ENCODE results near the gene POU5F1. TPM values are rescaled to one million over a fixed set of nuclear protein-coding genes. Genes with fewer than 3 reads are reported as not detected.
A peak's percentile ranks its signal among the peaks of the same experiment; 100 is the strongest.
"Not testable (repeated sequence)": the region's sequence is repeated elsewhere in the genome, so short reads cannot be mapped to it uniquely, and the experiment has no call there.

The POU5F1 gene
- total RNA-seq: under 1 TPM; 0.22 to 0.34 TPM

- Mint-ChIP-seq H3K9me3 (no peaks in the 10 kb centered on the region), H3K27ac (no peak within 1 kb of the TSS), H3K4me3 (no peak within 1 kb of the TSS), H3K36me3 (no peaks in the 10 kb centered on the region), H3K4me1 (no peaks in the 10 kb centered on the region), H3K27me3 (no peaks in the 10 kb centered on the region)
- POLR2A ChIA-PET: no interaction called here
- ATAC-seq (ENCODE audit: low read depth) (no peak), DNase-seq (no peak)
These were observed at the start of gene POU5F1 for GRCh38 chr6:31170600-31170881. TSS of gene POU5F1 (minus strand) at chr6:31170682. CDS start at chr6:31170620, 62 bp downstream.

GRCh38 chr6:31216208-31216898 lies 45.9 kb upstream of the POU5F1 start:
- Mint-ChIP-seq H3K27me3 (peaks cover 5% of the 10 kb centered on the region), H3K9me3 (peaks cover 9% of the 10 kb centered on the region), H3K27ac (no peak overlapping the region), H3K4me1 (no peaks in the 10 kb centered on the region), H3K4me3 (no peak overlapping the region), H3K36me3 (peaks cover 6% of the 10 kb centered on the region)
- ATAC-seq (ENCODE audit: low read depth) (no peak), DNase-seq (no peak)
- POLR2A ChIA-PET: no interaction called here

- H3K27ac Mint-ChIP-seq; ATAC-seq (ENCODE audit: low read depth); H3K4me1 Mint-ChIP-seq; H3K4me3 Mint-ChIP-seq; H3K9me3 Mint-ChIP-seq; H3K27me3 Mint-ChIP-seq; DNase-seq; H3K36me3 Mint-ChIP-seq; POLR2A ChIA-PET: not testable (repeated sequence)
These were observed 44.7 kb upstream of the POU5F1 start for GRCh38 chr6:31215216-31215615.

GRCh38 chr6:31214516-31214915 lies 44.0 kb upstream of the POU5F1 start:
- no peaks in the 10 kb centered on the region for H3K4me1 Mint-ChIP-seq
- H3K9me3 Mint-ChIP-seq: peaks cover 9% of the 10 kb centered on the region
- POLR2A ChIA-PET: no interaction called here
- no peak for DNase-seq
- peaks cover 6% of the 10 kb centered on the region for H3K36me3 Mint-ChIP-seq
- peaks cover 3% of the 10 kb centered on the region for H3K27me3 Mint-ChIP-seq
- H3K27ac Mint-ChIP-seq: no peak overlapping the region
- no peak for ATAC-seq (ENCODE audit: low read depth)
- no peak overlapping the region for H3K4me3 Mint-ChIP-seq

DNA sequence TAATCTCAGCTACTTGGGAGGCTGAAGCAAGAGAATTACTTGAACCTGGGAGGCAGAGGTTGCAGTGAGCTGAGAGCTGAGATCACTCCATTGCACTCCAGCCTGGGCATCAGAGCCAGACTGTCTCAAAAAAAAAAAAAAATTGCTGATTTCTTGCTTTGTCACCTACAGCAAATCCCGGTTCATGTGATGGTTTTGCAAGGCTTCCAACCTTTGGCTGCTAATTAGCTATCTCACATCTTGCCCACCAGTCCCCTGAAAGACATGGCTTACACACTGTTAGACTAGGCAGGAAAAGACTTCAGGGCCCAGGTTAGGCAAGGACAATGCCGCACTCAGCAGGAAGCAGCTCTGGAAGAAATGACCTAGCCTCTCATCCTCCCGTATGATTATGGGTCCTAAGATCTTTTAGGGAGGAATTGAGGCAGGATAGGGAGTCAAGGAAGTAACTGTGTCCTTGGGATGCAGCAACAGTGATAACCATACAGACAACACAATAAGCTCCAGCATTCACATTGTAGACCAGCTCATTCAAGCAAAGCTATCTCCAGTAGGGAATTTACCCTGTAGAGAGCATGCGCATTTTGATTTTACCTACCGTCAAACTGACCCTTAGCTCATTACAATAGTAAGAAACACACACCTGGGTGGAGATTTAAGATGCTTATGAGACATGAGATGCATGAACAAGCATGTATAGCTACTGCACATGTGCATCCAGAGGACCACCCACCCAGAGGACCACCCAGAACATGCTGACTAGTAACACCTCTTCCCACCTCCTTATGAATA lies 40.5 kb upstream of the POU5F1 start:
- Mint-ChIP-seq H3K9me3 (no peaks in the 10 kb centered on the region), H3K27me3 (no peaks in the 10 kb centered on the region), H3K4me3 (no peak overlapping the region), H3K27ac (no peak overlapping the region), H3K36me3 (peaks cover 4% of the 10 kb centered on the region), H3K4me1 (peaks cover 4% of the 10 kb centered on the region)
- POLR2A ChIA-PET: interaction anchor here (1.0 kb wide), 1 partner anchor 14 kb away, joined by 4 read pairs; no protein-coding TSS in a partner anchor
- no peak for DNase-seq
- ATAC-seq (ENCODE audit: low read depth): no peak

- no peak for ATAC-seq (ENCODE audit: low read depth)
- POLR2A ChIA-PET: interaction anchor here (1.0 kb wide), 1 partner anchor 13 kb away, joined by 4 read pairs; no protein-coding TSS in a partner anchor
- H3K27ac Mint-ChIP-seq: no peak overlapping the region
- no peaks in the 10 kb centered on the region for H3K9me3 Mint-ChIP-seq
- no peak overlapping the region for H3K4me3 Mint-ChIP-seq
- no peak for DNase-seq
- H3K4me1 Mint-ChIP-seq: peaks cover 8% of the 10 kb centered on the region
- H3K27me3 Mint-ChIP-seq: no peaks in the 10 kb centered on the region
- H3K36me3 Mint-ChIP-seq: peaks cover 7% of the 10 kb centered on the region
These were observed 39.6 kb upstream of the POU5F1 start for GRCh38 chr6:31210123-31210522.

- Mint-ChIP-seq H3K4me1 (peaks cover 12% of the 10 kb centered on the region), H3K27me3 (no peaks in the 10 kb centered on the region), H3K4me3 (no peak overlapping the region), H3K27ac (no peak overlapping the region), H3K9me3 (no peaks in the 10 kb centered on the region), H3K36me3 (peaks cover 5% of the 10 kb centered on the region)
- DNase-seq: no peak
- POLR2A ChIA-PET: interaction anchor here (0.6 kb wide), 1 partner anchor 42 kb away, joined by 3 read pairs; no protein-coding TSS in a partner anchor
- no peak for ATAC-seq (ENCODE audit: low read depth)
These were observed 38.7 kb upstream of the POU5F1 start for GRCh38 chr6:31209137-31209536.

GRCh38 chr6:31208506-31208905 lies 38.0 kb upstream of the POU5F1 start:
- Mint-ChIP-seq H3K27ac (no peak overlapping the region), H3K9me3 (no peaks in the 10 kb centered on the region), H3K4me1 (peaks cover 16% of the 10 kb centered on the region), H3K36me3 (peaks cover 5% of the 10 kb centered on the region), H3K4me3 (no peak overlapping the region), H3K27me3 (no peaks in the 10 kb centered on the region)
- POLR2A ChIA-PET: no interaction called here
- DNase-seq (no peak), ATAC-seq (ENCODE audit: low read depth) (no peak)

- Mint-ChIP-seq H3K4me1 (peaks cover 39% of the 10 kb centered on the region), H3K36me3 (peaks cover 14% of the 10 kb centered on the region), H3K27me3 (no peaks in the 10 kb centered on the region), H3K9me3 (no peaks in the 10 kb centered on the region), H3K27ac (peak overlapping the region; percentile 66), H3K4me3 (peak overlapping the region; percentile 35)
- POLR2A ChIA-PET: no interaction called here
- ATAC-seq (ENCODE audit: low read depth) (no peak), DNase-seq (no peak)
These were observed 35.2 kb upstream of the POU5F1 start for GRCh38 chr6:31205638-31206037.

GRCh38 chr6:31204751-31205145 lies 34.3 kb upstream of the POU5F1 start:
- Mint-ChIP-seq H3K27me3 (no peaks in the 10 kb centered on the region), H3K27ac (peak overlapping the region; percentile 94), H3K4me1 (peaks cover 44% of the 10 kb centered on the region), H3K9me3 (no peaks in the 10 kb centered on the region), H3K36me3 (peaks cover 22% of the 10 kb centered on the region), H3K4me3 (peak overlapping the region; percentile 85)
- ATAC-seq (ENCODE audit: low read depth) (no peak), DNase-seq (no peak)
- POLR2A ChIA-PET: no interaction called here

GRCh38 chr6:31203345-31203979 lies 33.0 kb upstream of the POU5F1 start:
- H3K27me3 Mint-ChIP-seq: no peaks in the 10 kb centered on the region
- no peaks in the 10 kb centered on the region for H3K9me3 Mint-ChIP-seq
- peaks cover 52% of the 10 kb centered on the region for H3K4me1 Mint-ChIP-seq
- DNase-seq: no peak
- POLR2A ChIA-PET: interaction anchor here (0.8 to 1.5 kb wide), 4 partner anchors 67 to 154 kb away, joined by 3 to 8 read pairs (median 3); partner anchors contain the start of genes HLA-B and HLA-C
- H3K27ac Mint-ChIP-seq: peak overlapping the region; percentile 94
- peaks cover 24% of the 10 kb centered on the region for H3K36me3 Mint-ChIP-seq
- peak overlapping the region; percentile 85 for H3K4me3 Mint-ChIP-seq
- peak; percentile 52 for ATAC-seq (ENCODE audit: low read depth)

GRCh38 chr6:31202259-31203166 lies 32.0 kb upstream of the POU5F1 start:
- Mint-ChIP-seq H3K27ac (peak overlapping the region; percentile 94), H3K4me3 (peak overlapping the region; percentile 85), H3K27me3 (no peaks in the 10 kb centered on the region), H3K36me3 (peaks cover 25% of the 10 kb centered on the region), H3K9me3 (no peaks in the 10 kb centered on the region), H3K4me1 (peaks cover 50% of the 10 kb centered on the region)
- ATAC-seq (ENCODE audit: low read depth): no peak
- DNase-seq: peak; percentile 37
- POLR2A ChIA-PET: interaction anchor here (0.8 to 1.5 kb wide), 4 partner anchors 68 to 155 kb away, joined by 3 to 8 read pairs (median 3); partner anchors contain the start of genes HLA-B and HLA-C

DNA sequence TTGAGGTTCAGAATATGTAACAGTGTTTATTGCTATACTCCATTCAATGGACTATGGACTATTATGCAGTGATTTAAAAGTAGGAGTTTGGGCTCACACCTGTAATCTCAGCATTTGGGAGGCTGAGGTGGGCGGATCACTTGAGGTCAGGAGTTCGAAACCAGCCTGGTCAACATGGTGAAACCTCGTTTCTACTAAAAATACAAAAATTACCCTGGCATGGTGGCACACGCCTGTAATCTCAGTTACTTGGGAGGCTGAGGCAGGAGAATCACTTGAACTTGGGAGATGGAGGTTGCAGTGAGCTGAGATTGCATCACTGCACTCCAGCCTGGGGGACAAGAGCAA lies 28.6 kb upstream of the POU5F1 start:
- POLR2A ChIA-PET: interaction anchor here (2.0 to 3.0 kb wide), 2 partner anchors 158 to 167 kb away, joined by 7 to 25 read pairs; partner anchors contain the start of gene HLA-B
- Mint-ChIP-seq H3K36me3 (peaks cover 25% of the 10 kb centered on the region), H3K27ac (peak overlapping the region; percentile 100), H3K4me1 (peaks cover 51% of the 10 kb centered on the region), H3K4me3 (peak overlapping the region; percentile 97)
- ATAC-seq (ENCODE audit: low read depth); H3K27me3 Mint-ChIP-seq; H3K9me3 Mint-ChIP-seq; DNase-seq: not testable (repeated sequence)

Measured in activated naive CD8-positive, alpha-beta T cell treated with anti-CD3 and anti-CD28 coated beads, Interleukin-2, amount 10 ng/mL, durations not matched to agents 7 days and 5 days (primary cell).